ENCODE results near the gene CLEC1B.
"Not testable (repeated sequence)": the region's sequence is repeated elsewhere in the genome, so short reads cannot be mapped to it uniquely, and the experiment has no call there.

CLEC1B gene

GRCh38 chr12:9999016-9999415 lies at the start of gene CLEC1B:
Gene CLEC1B, minus strand, starts transcription at chr12:9999121. Its CDS starts 21 bp downstream, at chr12:9999100.
- DNase-seq: no peak

GRCh38 chr12:10048526-10048925 lies 49.6 kb upstream of the CLEC1B start:
- DNase-seq: peak; percentile 16

DNA sequence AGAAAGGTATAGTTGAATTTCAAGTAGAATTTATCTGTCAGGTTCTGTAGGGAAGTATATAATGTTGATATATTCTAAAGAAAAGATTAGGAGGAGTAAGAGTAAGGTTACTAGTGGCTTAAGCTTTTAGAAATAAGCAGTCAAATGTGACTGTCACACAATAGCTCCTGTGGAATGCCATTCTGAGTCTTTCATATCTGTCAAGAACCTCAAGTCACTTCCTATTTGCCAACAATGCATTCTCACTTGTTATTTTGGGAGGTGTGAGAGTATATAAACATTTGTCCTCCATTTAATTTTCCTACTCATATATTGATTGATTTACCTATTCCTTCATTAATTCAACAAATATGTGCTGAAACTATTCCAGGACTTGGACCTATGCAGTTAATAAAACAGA lies 43.2 kb upstream of the CLEC1B start:
- no peak for DNase-seq

DNA sequence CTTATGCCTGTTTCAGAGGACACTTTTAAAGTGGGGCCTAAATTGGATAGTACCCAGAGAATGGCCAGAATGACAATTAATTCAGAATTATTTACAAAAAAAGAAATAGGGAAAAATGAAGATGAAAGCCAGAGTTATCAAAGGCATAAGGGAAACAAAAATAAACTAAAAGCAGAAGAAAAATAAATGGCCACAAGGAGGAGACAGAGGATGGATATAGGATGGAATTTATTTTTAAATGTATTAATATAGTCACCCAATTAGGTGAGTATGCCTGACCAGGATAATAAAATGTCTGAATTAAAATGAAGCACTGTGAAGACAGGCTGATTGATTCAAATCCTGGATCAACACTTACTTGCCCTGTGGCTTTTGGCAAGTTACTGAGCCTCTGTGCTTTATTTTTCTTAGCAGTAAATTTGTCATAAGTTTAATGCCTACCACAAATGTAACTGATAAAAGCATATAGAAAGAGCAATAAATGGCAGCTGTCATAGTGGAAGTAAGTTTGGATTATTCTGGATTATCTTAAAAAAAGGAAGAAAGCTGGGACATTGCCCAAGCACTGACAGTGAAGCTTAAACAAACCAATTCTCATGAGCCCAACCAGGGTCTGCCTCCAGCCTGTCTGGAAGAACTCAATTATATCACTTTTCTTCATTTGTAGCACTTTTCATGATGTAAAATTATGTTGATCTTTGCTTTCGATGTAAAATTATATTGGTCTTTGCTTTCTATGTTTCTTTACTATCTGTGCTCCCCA lies 35.0 kb upstream of the CLEC1B start:
- no peak for DNase-seq

DNA sequence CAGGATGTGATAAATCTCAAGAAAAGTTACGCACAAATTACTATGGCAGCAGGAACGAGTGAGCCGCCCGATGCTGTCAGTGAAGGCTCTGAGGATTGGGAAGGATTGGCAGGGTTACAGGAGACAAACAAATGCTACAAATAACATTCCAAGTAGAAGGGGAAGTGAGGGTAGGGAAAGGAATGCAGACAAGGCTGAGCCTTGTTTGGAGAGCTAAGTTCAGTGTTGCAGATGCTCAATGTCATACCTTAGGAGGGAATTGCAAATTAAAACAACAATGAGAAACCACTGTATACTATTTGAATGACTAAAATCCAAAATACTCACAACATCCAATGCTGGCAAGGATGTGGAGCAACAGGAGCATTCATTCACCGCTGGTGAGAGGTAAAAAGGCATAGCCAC lies 32.9 kb upstream of the CLEC1B start:
- no peak for DNase-seq

GRCh38 chr12:10031321-10031720 lies 32.4 kb upstream of the CLEC1B start:
- DNase-seq: no peak

GRCh38 chr12:10030446-10030845 lies 31.5 kb upstream of the CLEC1B start, which contains the start of gene CLEC9A:
Gene CLEC9A, plus strand, starts transcription at chr12:10030682. Its CDS starts 22,006 bp downstream, at chr12:10052688.
- no peak for DNase-seq

- peak; percentile 91 for DNase-seq
Measured at GRCh38 chr12:10027721-10028120, 28.8 kb upstream of the CLEC1B start.

- no peak for DNase-seq
Measured at GRCh38 chr12:10027311-10027710, 28.4 kb upstream of the CLEC1B start.

GRCh38 chr12:10026666-10027065 lies 27.7 kb upstream of the CLEC1B start:
- DNase-seq: not testable (repeated sequence)

DNA sequence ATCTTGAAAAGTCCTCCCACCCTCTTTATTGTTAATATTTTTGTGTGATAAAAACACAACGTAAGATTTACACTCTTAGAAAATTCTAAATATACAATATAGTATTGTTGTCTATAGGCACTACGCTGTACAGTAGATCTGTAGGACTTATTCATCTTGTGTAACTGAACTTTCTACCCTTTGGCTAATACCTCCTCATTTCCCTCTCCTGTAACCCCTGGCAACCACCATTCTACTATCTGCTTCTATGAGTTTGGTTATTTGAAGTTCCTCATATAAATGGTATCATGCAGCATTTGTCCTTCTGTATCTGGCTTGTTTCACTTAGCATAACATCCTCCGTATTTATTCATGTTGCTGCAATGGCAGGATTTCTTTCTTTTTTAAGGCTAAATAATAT lies 26.3 kb upstream of the CLEC1B start:
- no peak for DNase-seq

- no peak for DNase-seq
Measured at GRCh38 chr12:10021342-10021741, 22.4 kb upstream of the CLEC1B start.

GRCh38 chr12:10018386-10018785 lies 19.5 kb upstream of the CLEC1B start:
- DNase-seq: no peak

GRCh38 chr12:10016881-10017280 lies 18.0 kb upstream of the CLEC1B start:
- no peak for DNase-seq

GRCh38 chr12:10015450-10015849 lies 16.5 kb upstream of the CLEC1B start:
- DNase-seq: no peak

DNA sequence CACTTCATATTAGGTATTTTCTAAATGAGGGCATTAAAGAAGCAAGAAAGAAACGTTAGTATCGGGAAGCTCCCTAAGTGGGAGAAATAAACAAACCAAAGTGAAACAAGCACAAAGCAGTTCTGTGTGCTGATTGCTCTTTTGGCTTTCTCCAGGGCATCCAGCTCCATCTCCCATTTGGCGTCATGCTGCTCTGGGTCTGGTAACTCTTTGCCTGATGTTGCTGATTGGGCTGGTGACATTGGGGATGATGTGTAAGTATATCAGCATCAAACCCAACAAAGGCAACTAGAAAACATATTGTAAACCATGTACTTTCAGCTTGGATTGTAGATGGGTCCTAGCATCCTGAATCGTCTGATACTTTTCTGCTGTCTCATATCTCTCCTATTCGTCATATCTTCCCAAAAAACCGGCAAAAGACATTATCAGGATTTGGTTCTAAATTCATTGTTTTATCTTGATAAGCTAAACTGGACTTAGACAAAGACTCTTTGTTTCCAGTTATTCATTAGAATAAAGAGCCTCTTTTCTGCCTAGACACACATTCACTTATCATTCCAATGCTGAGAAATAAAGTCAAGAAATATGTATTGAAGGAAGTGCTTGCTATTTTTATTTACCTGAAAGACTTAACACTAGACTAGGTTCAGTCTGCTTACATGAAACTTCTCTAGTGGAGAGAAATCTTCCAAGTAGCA lies 13.9 kb upstream of the CLEC1B start:
- DNase-seq: no peak

- no peak for DNase-seq
Measured at GRCh38 chr12:10001171-10001776, 2.4 kb upstream of the CLEC1B start.

DNA sequence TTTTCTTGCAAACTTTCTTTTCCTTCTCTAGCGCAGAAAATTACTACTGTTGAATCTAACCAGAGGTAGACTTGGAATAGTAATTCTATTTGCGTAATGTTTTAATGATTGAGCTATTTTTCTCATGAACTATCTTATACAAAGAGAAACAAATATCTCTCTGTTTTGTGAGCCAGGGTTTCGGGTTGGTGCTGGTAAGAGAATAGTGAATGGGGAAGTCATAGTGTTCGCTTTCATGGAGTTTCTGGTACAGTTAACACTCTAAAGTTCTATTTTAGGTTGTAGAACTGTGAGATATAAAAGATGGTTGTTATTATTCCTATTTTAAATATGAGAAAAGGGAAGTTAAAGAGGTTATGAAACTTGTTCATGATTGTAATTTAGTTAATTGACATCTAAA lies 6.6 kb downstream of the CLEC1B start:
- DNase-seq: no peak

DNA sequence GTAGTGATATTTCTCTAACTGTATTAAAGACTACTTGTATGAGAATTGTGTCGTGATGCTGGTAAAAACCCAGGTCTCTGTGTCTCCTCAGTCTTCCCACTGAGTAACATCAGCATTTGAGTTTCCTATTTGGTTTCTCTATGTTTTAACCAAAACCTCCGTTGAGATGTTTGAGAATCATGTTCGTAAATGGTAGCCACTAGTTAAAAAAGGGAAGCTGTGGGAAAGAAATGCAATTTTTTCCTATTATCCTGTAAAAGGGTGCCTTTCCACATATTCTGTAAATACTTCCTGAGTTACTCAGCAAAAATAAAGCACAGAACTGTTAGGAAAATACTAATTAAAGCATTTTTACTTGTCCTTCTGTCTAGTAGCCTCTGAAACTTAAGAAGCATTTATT lies 7.0 kb downstream of the CLEC1B start:
- DNase-seq: peak; percentile 37

DNA sequence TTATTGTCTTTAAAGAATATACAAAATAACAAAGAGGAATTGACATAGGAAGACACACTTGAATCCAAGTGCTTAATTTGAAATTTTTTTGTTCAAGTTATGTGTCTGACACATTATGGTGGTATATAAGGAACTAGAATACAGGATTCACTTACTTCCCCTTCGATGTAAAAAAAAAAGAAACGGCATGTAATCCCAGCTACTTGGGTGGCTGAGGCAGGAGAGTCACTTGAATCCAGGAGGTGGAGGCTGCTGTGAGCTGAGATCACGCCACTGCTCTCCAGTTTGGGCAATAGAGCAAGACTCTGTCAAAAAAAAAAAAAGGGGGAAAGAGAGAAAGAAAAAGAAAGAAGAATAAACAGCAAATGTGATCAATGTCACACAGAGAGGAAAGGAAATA lies 18.8 kb downstream of the CLEC1B start:
- DNase-seq: no peak

GRCh38 chr12:9977916-9978315 lies 21.0 kb downstream of the CLEC1B start:
- DNase-seq: no peak

- not testable (repeated sequence) for DNase-seq
Measured at GRCh38 chr12:9976626-9977025, 22.3 kb downstream of the CLEC1B start.

- DNase-seq: no peak
Measured at GRCh38 chr12:9975614-9976013, 23.3 kb downstream of the CLEC1B start.

GRCh38 chr12:9974731-9975130 lies 24.2 kb downstream of the CLEC1B start:
- DNase-seq: not testable (repeated sequence)
